ENCODE measurements around the gene GPR35. TPM values are rescaled to one million over a fixed set of nuclear protein-coding genes. Genes with fewer than 3 reads are reported as not detected.
A peak's percentile ranks its signal among the peaks of the same experiment; 100 is the strongest.

GPR35 gene
- total and polyA plus RNA-seq, 10 of the 15 experiments (the other 5 are each of a cell fraction or from before 2014, with no cell fraction given) = 0.14 to 1.6 (median 0.75) TPM; not detected in 3

GRCh38 chr2:240579771-240580614, 45.3 kb upstream of the GPR35 start (continued):
- TF ChIP-seq NR2F1 (conservative IDR thresholded peaks at IDR 0.05) (peak; percentile 85), SIN3A (IDR thresholded peaks at IDR 0.05; ENCODE audit: low read depth, low read length) (peak; percentile 47; the same call in 1 of the 2 replicates), NBN (IDR thresholded peaks at IDR 0.05) (peak; percentile 83), POU2F2 (IDR thresholded peaks at IDR 0.05; ENCODE audit: borderline replicate concordance, low read depth, low read length) (no peak), RBBP5 (conservative IDR thresholded peaks at IDR 0.05) (no peak), CREB1 (IDR thresholded peaks at IDR 0.05; ENCODE audit: low read depth) (peak; percentile 58), ETV6 (conservative IDR thresholded peaks at IDR 0.05 in 1 of 2, IDR thresholded peaks at IDR 0.05 in 1 of 2; ENCODE audit: borderline replicate concordance in 1 of 2, low read depth in 1 of 2) (peak in 1 of 2 experiments; percentile 33; a peak in 2 of 4 replicates), BHLHE40 (IDR thresholded peaks at IDR 0.05; ENCODE audit: borderline replicate concordance in 1 of 2, low read depth in 2 of 2, low read length in 1 of 2) (peak; percentile 99), EZH2 (IDR thresholded peaks at IDR 0.05; ENCODE audit: borderline replicate concordance, control insufficient read depth, low read depth, low read length) (no peak), BMI1 (IDR thresholded peaks at IDR 0.05; ENCODE audit: borderline replicate concordance) (no peak), USF1 (IDR thresholded peaks at IDR 0.05; ENCODE audit: borderline replicate concordance, extremely low read length, insufficient read depth, low read depth, low read length) (peak; percentile 77), RB1 (IDR thresholded peaks at IDR 0.05; ENCODE audit: borderline replicate concordance) (peak; percentile 55; the same call in 1 of the 2 replicates), MYC (IDR thresholded peaks at IDR 0.05; ENCODE audit: insufficient read depth, insufficient read length, insufficient replicate concordance, low read length, severe bottlenecking) (peak; percentile 63), TAF1 (IDR thresholded peaks at IDR 0.05; ENCODE audit: borderline replicate concordance, low read depth, low read length) (no peak), TCF12 (IDR thresholded peaks at IDR 0.05; ENCODE audit: low read depth, low read length) (peak; percentile 95), IKZF2 (IDR thresholded peaks at IDR 0.05) (peak; percentile 58 to 68), NR2C1 (IDR thresholded peaks at IDR 0.05) (no peak), USF2 (IDR thresholded peaks at IDR 0.05; ENCODE audit: borderline replicate concordance, low read depth, low read length) (peak; percentile 33; the same call in 1 of the 2 replicates), SUPT20H (IDR thresholded peaks at IDR 0.05; ENCODE audit: borderline replicate concordance, control insufficient read depth, low read depth, low read length) (no peak), IRF4 (IDR thresholded peaks at IDR 0.05; ENCODE audit: low read depth, low read length) (peak; percentile 96), EED (IDR thresholded peaks at IDR 0.05; ENCODE audit: low read depth) (0 out of 2 replicates have a peak, but pooled peaks have one; percentile 28), MEF2B (IDR thresholded peaks at IDR 0.05; ENCODE audit: partially characterized antibody, poor library complexity, severe bottlenecking) (peak; percentile 56), ZNF274 (IDR thresholded peaks at IDR 0.05; ENCODE audit: insufficient read depth, insufficient read length) (no peak), IKZF1 (conservative IDR thresholded peaks at IDR 0.05) (peak; percentile 75), PAX8 (IDR thresholded peaks at IDR 0.05) (no peak), ZNF217 (IDR thresholded peaks at IDR 0.05) (no peak), SMC3 (IDR thresholded peaks at IDR 0.05; ENCODE audit: borderline replicate concordance, low read length) (0 out of 2 replicates have a peak, but pooled peaks have one; percentile 20), ATF7 (IDR thresholded peaks at IDR 0.05; ENCODE audit: low read depth) (peak; percentile 54), MEF2A (IDR thresholded peaks at IDR 0.05; ENCODE audit: insufficient read depth, low read depth, low read length) (0 out of 2 replicates have a peak, but pooled peaks have one; percentile 42)

Measured in GM12878 (cell line).